ELF-1 (cell line): ENCODE results near the gene DAZAP1.

Experiments
- DNase-seq: peaks from one replicate; pipeline ENCODE4 v3.0.0-alpha.2; 2016; ENCODE audit warnings: low read depth, low spot score

The DAZAP1 gene

GRCh38 chr19:1407528-1408299, at the start of gene DAZAP1:
Gene DAZAP1, plus strand, starts transcription at chr19:1407586. Its CDS starts 188 bp downstream, at chr19:1407774.
- no peak for DNase-seq

GRCh38 chr19:1360126-1360817, 47.1 kb upstream of the DAZAP1 start:
- no peak for DNase-seq

- peak; percentile 44 for DNase-seq
These were observed 46.4 kb upstream of the DAZAP1 start for GRCh38 chr19:1360818-1361461.

DNA sequence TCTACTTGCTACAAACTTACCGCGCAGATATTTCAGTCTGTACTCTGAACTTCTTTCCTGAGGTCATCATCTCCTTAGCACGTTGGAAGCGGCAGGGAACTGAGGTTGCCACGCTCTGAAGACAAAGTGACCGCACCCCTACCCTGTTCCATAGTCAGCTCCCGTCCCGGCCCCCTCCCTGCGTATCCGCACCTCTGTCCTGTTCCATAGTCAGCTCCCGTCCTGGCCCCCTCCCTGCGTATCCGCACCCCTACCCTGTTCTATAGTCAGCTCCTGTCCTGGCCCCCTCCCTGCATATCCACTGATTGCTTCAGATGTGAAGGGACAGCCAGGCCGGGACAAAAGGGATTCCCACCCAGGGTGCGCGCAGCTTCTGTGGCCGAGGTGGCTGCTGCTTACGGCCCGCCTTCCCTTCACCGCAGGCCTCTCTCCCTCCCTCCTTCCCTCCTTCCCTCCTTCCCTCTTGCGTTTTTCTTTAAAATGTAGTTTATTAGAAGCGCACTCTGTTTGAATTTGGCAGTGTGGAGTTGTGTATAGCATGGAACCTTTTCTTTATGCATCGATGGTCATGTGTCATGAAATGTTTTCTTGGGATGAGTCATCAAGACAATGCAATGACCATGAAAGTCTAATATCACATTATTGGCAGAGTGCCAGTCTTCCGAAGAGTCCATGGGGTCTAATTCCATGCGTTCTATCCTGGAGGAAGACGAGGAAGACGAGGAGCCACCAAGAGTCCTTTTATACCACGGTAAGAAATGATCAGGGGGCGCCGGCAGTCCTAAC, 45.6 kb upstream of the DAZAP1 start:
- DNase-seq = no peak

- no peak for DNase-seq
These were observed 44.8 kb upstream of the DAZAP1 start for GRCh38 chr19:1362387-1363257.

- no peak for DNase-seq
These were observed 43.8 kb upstream of the DAZAP1 start for GRCh38 chr19:1363599-1363998.

DNA sequence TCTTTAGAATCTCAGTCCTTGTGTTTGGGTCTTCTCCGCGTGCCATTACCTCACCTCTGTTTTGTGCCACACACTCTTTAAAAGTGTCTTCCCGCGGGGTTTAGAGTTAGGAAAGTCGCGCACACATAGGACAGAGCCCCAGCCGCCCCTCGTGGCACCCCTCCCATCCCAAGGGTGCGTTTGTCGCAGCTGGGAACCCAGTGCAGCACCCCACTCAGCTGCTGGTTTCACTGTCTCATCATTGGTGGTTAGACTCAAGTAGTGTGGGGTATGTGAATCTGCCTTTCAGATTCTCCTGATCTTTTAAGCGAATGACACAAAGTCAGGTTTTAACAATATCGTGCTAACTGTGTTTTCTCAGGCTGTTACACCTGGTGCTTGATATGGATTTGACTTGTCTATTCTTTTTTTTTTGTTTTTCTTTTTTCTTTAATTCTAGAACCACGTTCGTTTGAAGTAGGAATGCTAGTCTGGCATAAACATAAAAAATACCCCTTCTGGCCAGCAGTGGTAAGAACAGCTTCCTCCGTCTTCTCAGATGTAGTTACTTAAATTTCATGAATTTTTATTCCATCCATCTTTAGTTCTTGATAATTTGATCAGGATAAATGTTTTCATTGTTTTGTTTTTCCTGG, 43.2 kb upstream of the DAZAP1 start:
- DNase-seq = no peak

GRCh38 chr19:1365319-1366269, 41.8 kb upstream of the DAZAP1 start:
- DNase-seq = no peak

GRCh38 chr19:1366296-1366695, 41.1 kb upstream of the DAZAP1 start:
- no peak for DNase-seq

DNA sequence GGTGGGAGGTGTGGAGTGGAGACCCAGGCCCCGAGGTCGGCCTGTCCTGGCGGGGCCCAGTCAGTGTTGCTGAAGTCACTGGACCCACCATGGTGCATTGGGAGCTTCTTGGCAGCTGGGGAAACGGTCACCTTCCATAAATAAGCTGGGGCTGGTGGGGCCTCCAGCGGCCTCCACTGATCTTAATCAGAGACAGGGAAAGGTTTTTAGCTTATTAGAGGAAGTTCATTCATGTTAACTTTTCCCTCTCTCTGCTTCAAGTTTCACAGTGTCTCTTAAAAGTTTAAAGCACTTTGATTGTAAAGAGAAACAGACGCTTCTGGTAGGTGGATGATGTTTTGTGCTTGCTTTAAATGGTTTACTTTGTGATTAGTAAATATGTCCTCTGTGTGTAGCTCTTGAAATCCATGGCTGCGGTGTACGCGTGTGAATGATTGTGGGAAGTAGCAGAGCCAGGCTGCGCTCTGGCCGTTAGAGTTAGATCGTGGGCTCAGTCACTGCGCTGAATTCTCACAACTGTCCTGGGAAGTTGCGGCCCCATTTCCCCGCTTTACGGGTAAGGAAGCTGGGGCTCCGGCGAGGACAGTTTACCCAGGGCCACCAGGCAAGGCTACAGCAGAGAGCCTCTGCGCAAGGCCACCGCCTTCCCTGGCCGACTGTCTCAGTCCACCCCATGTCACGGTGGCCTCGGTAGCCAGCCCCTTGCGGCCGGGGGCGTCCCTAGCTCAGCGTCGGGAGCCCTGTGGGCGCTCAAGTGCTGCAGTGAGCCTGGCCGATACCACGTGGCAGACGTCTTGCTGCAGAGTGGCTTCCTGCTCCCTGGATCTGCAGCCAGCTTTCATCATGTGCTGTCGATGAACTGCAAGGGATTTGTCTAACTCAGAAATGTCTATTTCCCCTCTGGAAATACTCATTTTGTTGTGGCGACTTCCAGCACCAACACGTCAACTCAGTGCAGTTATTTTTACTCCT, 40.2 kb upstream of the DAZAP1 start:
- DNase-seq = no peak

GRCh38 chr19:1369214-1369805, 38.1 kb upstream of the DAZAP1 start:
- DNase-seq = no peak

- no peak for DNase-seq
These were observed 36.6 kb upstream of the DAZAP1 start for GRCh38 chr19:1370579-1371361.

- no peak for DNase-seq
These were observed 34.3 kb upstream of the DAZAP1 start for GRCh38 chr19:1373042-1373533.

- DNase-seq = no peak
These were observed 33.7 kb upstream of the DAZAP1 start for GRCh38 chr19:1373534-1374249.

DNA sequence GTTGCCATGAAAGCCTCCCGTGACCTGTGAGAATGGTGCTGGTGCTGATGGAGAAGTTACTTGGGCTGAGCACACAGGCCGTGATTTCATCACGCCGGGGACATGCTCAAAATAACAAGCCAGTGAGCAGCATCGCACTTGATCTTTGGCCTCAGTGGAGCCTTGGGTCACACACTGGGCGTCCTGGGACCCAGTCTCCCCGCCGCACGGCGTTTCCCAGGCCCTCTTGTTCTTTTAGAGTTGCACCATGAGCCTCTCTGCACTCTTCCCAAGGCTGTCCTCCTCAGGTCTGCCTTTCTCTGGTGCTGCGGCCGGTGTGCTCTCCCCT, 33.2 kb upstream of the DAZAP1 start:
- DNase-seq = no peak

GRCh38 chr19:1376415-1376805, 31.0 kb upstream of the DAZAP1 start:
- DNase-seq = no peak
